Measurements from ENCODE around the gene POLRMT. TPM values are rescaled to one million over a fixed set of nuclear protein-coding genes. Genes with fewer than 3 reads are reported as not detected.

POLRMT gene
- total RNA-seq, 6 donors from 2014 or later = 26.7 to 86.5 (median 50.9) TPM

GRCh38 chr19:584240-585001 lies 48.9 kb downstream of the POLRMT start:
- peak; percentile 76 to 92 (median 88) for TF ChIP-seq CTCF (IDR thresholded peaks at IDR 0.05)
- no peak for TF ChIP-seq POLR2AphosphoS5 (IDR thresholded peaks at IDR 0.05)
- no peak for TF ChIP-seq EP300 (IDR thresholded peaks at IDR 0.05)
- no peak for TF ChIP-seq POLR2A (IDR thresholded peaks at IDR 0.05)
- WGBS, 2 donors = 36 to 47% methylated on average over 23 to 34 of the region's 38 CpGs
- Histone ChIP-seq H3K9me3 (no peaks in the 10 kb centered on the region), H3K4me3 (no peak overlapping the region), H3K27me3 (peaks cover 3 to 19% (median 14%) of the 10 kb centered on the region in 4 donors), H3K36me3 (peaks cover 14 to 42% (median 40%) of the 10 kb centered on the region in 4 donors), H3K4me1 (peaks cover 4 to 26% (median 14%) of the 10 kb centered on the region in 4 donors), H3K27ac (no peak overlapping the region)
- DNase-seq (peak in 1 of 2 donors; percentile 93), ATAC-seq (ENCODE audit: low FRiP score in 2 of 2) (peak; percentile 27 to 68)

- no peak for TF ChIP-seq CTCF (IDR thresholded peaks at IDR 0.05)
- TF ChIP-seq EP300 (IDR thresholded peaks at IDR 0.05) = no peak
- no peak for TF ChIP-seq POLR2A (IDR thresholded peaks at IDR 0.05)
- no peak for TF ChIP-seq POLR2AphosphoS5 (IDR thresholded peaks at IDR 0.05)
- peaks cover 14 to 45% (median 43%) of the 10 kb centered on the region in 4 donors for H3K36me3 ChIP-seq
- no peak overlapping the region for H3K27ac ChIP-seq
- ATAC-seq (ENCODE audit: low FRiP score in 2 of 2) (no peak), DNase-seq (no peak)
- WGBS, 2 donors = 78 to 82% methylated on average over 4 to 5 of the region's 5 CpGs
- peaks cover 4 to 21% (median 9%) of the 10 kb centered on the region in 4 donors for H3K4me1 ChIP-seq
- no peak overlapping the region for H3K4me3 ChIP-seq
- H3K27me3 ChIP-seq = peaks cover 2 to 14% (median 9%) of the 10 kb centered on the region in 4 donors
- H3K9me3 ChIP-seq = no peaks in the 10 kb centered on the region
Measured at GRCh38 chr19:583968-584239, 49.4 kb downstream of the POLRMT start.

- 90 to 92% methylated on average over 15 to 27 of the region's 27 CpGs for WGBS, 2 donors
- TF ChIP-seq POLR2A (IDR thresholded peaks at IDR 0.05) = no peak
- TF ChIP-seq POLR2AphosphoS5 (IDR thresholded peaks at IDR 0.05) = no peak
- TF ChIP-seq EP300 (IDR thresholded peaks at IDR 0.05) = no peak
- TF ChIP-seq CTCF (IDR thresholded peaks at IDR 0.05) = no peak
- Histone ChIP-seq H3K9me3 (no peaks in the 10 kb centered on the region), H3K36me3 (peaks cover 14 to 46% (median 43%) of the 10 kb centered on the region in 4 donors), H3K27ac (no peak overlapping the region), H3K4me1 (peaks cover 3 to 16% (median 7%) of the 10 kb centered on the region in 4 donors), H3K4me3 (no peak overlapping the region), H3K27me3 (peaks cover 0 to 9% (median 4%) of the 10 kb centered on the region in 4 donors)
- ATAC-seq (ENCODE audit: low FRiP score in 2 of 2) (no peak), DNase-seq (peak in 1 of 2 donors; percentile 61)
Measured at GRCh38 chr19:583198-583967, 50.0 kb downstream of the POLRMT start.

DNA sequence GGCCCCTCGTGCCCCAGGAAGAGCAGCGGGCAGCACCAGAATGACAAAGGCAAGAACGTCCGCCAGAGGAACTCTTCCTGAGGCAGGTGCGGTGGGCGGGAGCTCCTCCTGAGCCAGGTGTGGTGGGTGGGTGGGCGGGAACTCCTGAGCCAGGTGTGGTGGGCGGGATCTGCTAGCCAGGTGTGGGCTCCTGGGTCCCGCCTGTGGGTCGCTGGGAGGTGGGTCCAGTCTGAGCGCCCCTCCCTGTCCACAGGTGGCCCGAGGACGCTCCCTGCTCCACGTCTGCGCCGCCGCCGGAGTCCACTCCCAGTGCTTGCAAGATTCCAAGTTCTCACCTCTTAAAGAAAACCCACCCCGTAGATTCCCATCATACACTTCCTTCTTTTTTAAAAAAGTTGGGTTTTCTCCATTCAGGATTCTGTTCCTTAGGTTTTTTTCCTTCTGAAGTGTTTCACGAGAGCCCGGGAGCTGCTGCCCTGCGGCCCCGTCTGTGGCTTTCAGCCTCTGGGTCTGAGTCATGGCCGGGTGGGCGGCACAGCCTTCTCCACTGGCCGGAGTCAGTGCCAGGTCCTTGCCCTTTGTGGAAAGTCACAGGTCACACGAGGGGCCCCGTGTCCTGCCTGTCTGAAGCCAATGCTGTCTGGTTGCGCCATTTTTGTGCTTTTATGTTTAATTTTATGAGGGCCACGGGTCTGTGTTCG lies 50.7 kb downstream of the POLRMT start:
- Histone ChIP-seq H3K4me3 (no peak overlapping the region), H3K4me1 (peaks cover 0 to 13% (median 1%) of the 10 kb centered on the region in 4 donors), H3K27me3 (peaks cover 0 to 3% (median 0%) of the 10 kb centered on the region in 4 donors), H3K27ac (no peak overlapping the region), H3K9me3 (no peaks in the 10 kb centered on the region), H3K36me3 (peaks cover 14 to 53% (median 47%) of the 10 kb centered on the region in 4 donors)
- TF ChIP-seq POLR2AphosphoS5 (IDR thresholded peaks at IDR 0.05) = no peak
- TF ChIP-seq EP300 (IDR thresholded peaks at IDR 0.05) = no peak
- no peak for TF ChIP-seq POLR2A (IDR thresholded peaks at IDR 0.05)
- no peak for TF ChIP-seq CTCF (IDR thresholded peaks at IDR 0.05)
- 88 to 94% methylated on average over 23 to 31 of the region's 31 CpGs for WGBS, 2 donors
- DNase-seq = peak in 1 of 2 donors; percentile 76
- ATAC-seq (ENCODE audit: low FRiP score in 2 of 2) = no peak
